ENCODE results near the gene TMEM151B.

GRCh38 chr6:44315516-44315915, 45.3 kb downstream of the TMEM151B start:
- TF ChIP-seq CTCF (IDR thresholded peaks at IDR 0.05) (no peak), EZH2 (IDR thresholded peaks at IDR 0.05) (no peak)
